Measurements from ENCODE around the gene NPAT. TPM values are rescaled to one million over a fixed set of nuclear protein-coding genes. Genes with fewer than 3 reads are reported as not detected.

NPAT gene
- polyA plus RNA-seq, 1 donor from 2014 or later: 10.8 TPM

DNA sequence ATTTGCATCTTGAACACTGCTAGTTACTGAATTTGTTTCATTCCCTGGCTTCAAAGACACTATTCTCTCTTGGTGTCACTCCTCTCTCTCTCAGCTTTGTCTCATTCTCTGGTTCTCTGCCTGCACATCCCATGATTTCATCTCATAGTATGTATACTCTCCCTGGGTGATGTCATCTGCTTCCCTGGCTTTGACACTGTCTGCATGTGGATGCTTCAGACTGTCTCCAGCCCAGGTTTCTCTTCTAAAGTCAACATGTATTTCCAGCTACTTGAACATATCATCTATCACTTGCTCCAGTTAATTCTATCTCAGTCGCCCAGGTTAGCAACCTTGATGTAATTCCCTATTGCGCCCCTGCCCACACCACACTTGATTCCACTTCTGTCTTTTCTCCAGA, 110.4 kb downstream of the NPAT start:
- H3K9ac ChIP-seq (ENCODE audit: low read length): no peak overlapping the region
- H3F3A ChIP-seq (ENCODE audit: insufficient read depth, low read length, poor library complexity, severe bottlenecking): no peaks in the 10 kb centered on the region
- no peak overlapping the region for H3K4me3 ChIP-seq (ENCODE audit: low read length)
- H3K4me2 ChIP-seq (ENCODE audit: low read length): no peak overlapping the region
- no peaks in the 10 kb centered on the region for H3K27me3 ChIP-seq (ENCODE audit: insufficient read depth, low read depth, low read length)
- H2AFZ ChIP-seq (ENCODE audit: low read depth, low read length): no peak overlapping the region
- H3K36me3 ChIP-seq (ENCODE audit: insufficient read depth, low read length): no peaks in the 10 kb centered on the region
- no peak overlapping the region for H3K27ac ChIP-seq (ENCODE audit: low read length)
- no peaks in the 10 kb centered on the region for H4K20me1 ChIP-seq (ENCODE audit: insufficient read depth)
- no peaks in the 10 kb centered on the region for H3K9me3 ChIP-seq (ENCODE audit: low read length)
- H3K79me2 ChIP-seq (replicated peaks; ENCODE audit: insufficient read depth, low read length): no peaks in the 10 kb centered on the region
- TF ChIP-seq SMC3 (conservative IDR thresholded peaks at IDR 0.05; ENCODE audit: poor library complexity): no peak
- TF ChIP-seq, protein P1, sequence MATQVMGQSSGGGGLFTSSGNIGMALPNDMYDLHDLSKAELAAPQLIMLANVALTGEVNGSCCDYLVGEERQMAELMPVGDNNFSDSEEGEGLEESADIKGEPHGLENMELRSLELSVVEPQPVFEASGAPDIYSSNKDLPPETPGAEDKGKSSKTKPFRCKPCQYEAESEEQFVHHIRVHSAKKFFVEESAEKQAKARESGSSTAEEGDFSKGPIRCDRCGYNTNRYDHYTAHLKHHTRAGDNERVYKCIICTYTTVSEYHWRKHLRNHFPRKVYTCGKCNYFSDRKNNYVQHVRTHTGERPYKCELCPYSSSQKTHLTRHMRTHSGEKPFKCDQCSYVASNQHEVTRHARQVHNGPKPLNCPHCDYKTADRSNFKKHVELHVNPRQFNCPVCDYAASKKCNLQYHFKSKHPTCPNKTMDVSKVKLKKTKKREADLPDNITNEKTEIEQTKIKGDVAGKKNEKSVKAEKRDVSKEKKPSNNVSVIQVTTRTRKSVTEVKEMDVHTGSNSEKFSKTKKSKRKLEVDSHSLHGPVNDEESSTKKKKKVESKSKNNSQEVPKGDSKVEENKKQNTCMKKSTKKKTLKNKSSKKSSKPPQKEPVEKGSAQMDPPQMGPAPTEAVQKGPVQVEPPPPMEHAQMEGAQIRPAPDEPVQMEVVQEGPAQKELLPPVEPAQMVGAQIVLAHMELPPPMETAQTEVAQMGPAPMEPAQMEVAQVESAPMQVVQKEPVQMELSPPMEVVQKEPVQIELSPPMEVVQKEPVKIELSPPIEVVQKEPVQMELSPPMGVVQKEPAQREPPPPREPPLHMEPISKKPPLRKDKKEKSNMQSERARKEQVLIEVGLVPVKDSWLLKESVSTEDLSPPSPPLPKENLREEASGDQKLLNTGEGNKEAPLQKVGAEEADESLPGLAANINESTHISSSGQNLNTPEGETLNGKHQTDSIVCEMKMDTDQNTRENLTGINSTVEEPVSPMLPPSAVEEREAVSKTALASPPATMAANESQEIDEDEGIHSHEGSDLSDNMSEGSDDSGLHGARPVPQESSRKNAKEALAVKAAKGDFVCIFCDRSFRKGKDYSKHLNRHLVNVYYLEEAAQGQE (IDR thresholded peaks at IDR 0.05; ENCODE audit: borderline replicate concordance): no peak
- no peak for TF ChIP-seq POLR2AphosphoS5 (IDR thresholded peaks at IDR 0.05)
- no peaks in the 10 kb centered on the region for H3K9me2 ChIP-seq (ENCODE audit: insufficient read depth, low read length)

DNA sequence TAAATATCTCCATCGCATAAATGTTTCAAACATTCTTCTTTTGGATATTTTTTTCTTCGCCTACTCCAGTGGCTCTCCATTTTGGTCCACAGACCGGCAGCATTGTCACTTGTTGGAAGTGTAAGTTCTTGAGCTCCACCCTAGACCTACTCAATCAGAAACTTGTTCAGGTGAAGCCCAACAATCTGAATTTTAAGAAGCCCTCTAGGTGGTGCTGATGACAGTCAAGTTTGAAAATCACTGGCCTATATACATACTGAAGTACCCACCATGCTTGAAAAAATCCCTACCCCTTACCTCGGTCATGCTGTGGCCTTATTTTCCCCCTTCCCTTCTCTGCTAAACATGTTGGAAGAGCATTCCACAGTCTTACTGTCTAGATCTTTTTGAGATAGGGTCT, 111.3 kb downstream of the NPAT start:
- Histone ChIP-seq H3K9me2 (ENCODE audit: insufficient read depth, low read length) (no peaks in the 10 kb centered on the region), H2AFZ (ENCODE audit: low read depth, low read length) (no peak overlapping the region), H3K36me3 (ENCODE audit: insufficient read depth, low read length) (no peaks in the 10 kb centered on the region), H3F3A (ENCODE audit: insufficient read depth, low read length, poor library complexity, severe bottlenecking) (no peaks in the 10 kb centered on the region), H3K79me2 (replicated peaks; ENCODE audit: insufficient read depth, low read length) (no peaks in the 10 kb centered on the region), H3K27me3 (ENCODE audit: insufficient read depth, low read depth, low read length) (no peaks in the 10 kb centered on the region), H3K4me3 (ENCODE audit: low read length) (no peak overlapping the region), H3K27ac (ENCODE audit: low read length) (no peak overlapping the region), H3K9me3 (ENCODE audit: low read length) (no peaks in the 10 kb centered on the region), H3K4me2 (ENCODE audit: low read length) (no peak overlapping the region), H3K9ac (ENCODE audit: low read length) (no peak overlapping the region), H4K20me1 (ENCODE audit: insufficient read depth) (no peaks in the 10 kb centered on the region)
- TF ChIP-seq, protein P1 (IDR thresholded peaks at IDR 0.05; ENCODE audit: borderline replicate concordance): no peak

Small RNAs within 50 kb of the gene (small RNA-seq; reads per million reads assigned to genes)
- 0 to 1.2 (median 0) reads per million in 3 experiments for gene RF00019

Other genes with a start within 250 kb of the NPAT start
- gene CUL5, start 213.7 kb downstream of the NPAT start, polyA plus RNA-seq: 37.0 and 40.2 TPM in 2 replicates
- gene ACAT1, start 101.1 kb downstream of the NPAT start, polyA plus RNA-seq: 89.0 and 96.9 TPM in 2 replicates
- 74.6 and 80.0 TPM in 2 replicates for gene ATM, start 429 bp upstream of the NPAT start, polyA plus RNA-seq
- gene C11orf65, start 244.9 kb upstream of the NPAT start, polyA plus RNA-seq: 1.1 and 1.4 TPM in 2 replicates